T-cell (primary cell): Measurements from ENCODE around the gene ZNF148. TPM values are rescaled to one million over a fixed set of nuclear protein-coding genes. Genes with fewer than 3 reads are reported as not detected.

Experiments
- ATAC-seq, 4 experiments: fragments of 200-7000 bp in 3 of 4; fragments of 150-1000 bp in 1 of 4; cut with Tn5 transposase; replicated peaks in 1 of 4; 1 replicate in 3 of 4; 2 replicates in 1 of 4; pipeline ENCODE4 v1.10.0; 2021; ENCODE audit warnings: moderate library complexity in 3 of 4, mild to moderate bottlenecking in 2 of 4, moderate number of reproducible peaks in 1 of 4
- CTCF ChIA-PET, 2 donors: fragments of 300-600 bp; sonication (Branson Sonifier 250); formaldehyde crosslinking; loops; one replicate each; lab custom pipeline; 2022; ENCODE audit warnings: antibody characterized with exemption in 2 of 2; lab: Charles Lee
- POLR2A ChIA-PET, 2 donors: fragments of 300-600 bp; sonication (Branson Sonifier 250); formaldehyde crosslinking; loops; one replicate each; lab custom pipeline; 2022; ENCODE audit warnings: antibody characterized with exemption in 2 of 2; lab: Charles Lee
- DNase-seq, 35 experiments: peaks; one replicate each; pipeline versions ENCODE4 v3.0.0 to v3.0.0-alpha.2; 2013 to 2023
- H3K27ac ChIP-seq: one replicate; pipeline ENCODE4 v1.5.1; 2013; ENCODE audit warnings: low read length
- H3K27me3 ChIP-seq, 2 experiments: replicated peaks in 1 of 2; 1 replicate in 1 of 2; 2 replicates in 1 of 2; pipeline versions ENCODE4 v1.6.1 to v1.7.0; 2013; ENCODE audit warnings: low read length in 1 of 2, mixed read lengths in 1 of 2; ENCODE audit not compliant: control insufficient read depth in 2 of 2, insufficient read depth in 2 of 2; ENCODE audit errors: extremely low read depth in 1 of 2
- H3K36me3 ChIP-seq, 2 donors: 1 replicate in 1 of 2; 2 replicates in 1 of 2; pipeline versions ENCODE4 v1.6.1 to v1.7.0; 2013; ENCODE audit warnings: low read length in 1 of 2; ENCODE audit not compliant: control insufficient read depth in 2 of 2, insufficient read depth in 1 of 2; ENCODE audit errors: extremely low read depth in 1 of 2
- H3K4me1 ChIP-seq, 2 experiments: 1 replicate in 1 of 2; 2 replicates in 1 of 2; pipeline versions ENCODE4 v1.6.1 to v1.7.0; 2013; ENCODE audit warnings: low read length in 2 of 2, mixed read lengths in 1 of 2; ENCODE audit not compliant: insufficient read depth in 2 of 2, control insufficient read depth in 1 of 2; ENCODE audit errors: extremely low read depth in 1 of 2
- H3K4me3 ChIP-seq, 2 donors: 1 replicate in 1 of 2; 2 replicates in 1 of 2; pipeline versions ENCODE4 v1.5.1 to v1.7.0; 2013; ENCODE audit warnings: mild to moderate bottlenecking in 2 of 2, low read length in 1 of 2, moderate library complexity in 1 of 2; ENCODE audit not compliant: control insufficient read depth in 1 of 2; ENCODE audit errors: extremely low read depth in 1 of 2
- H3K9me3 ChIP-seq: 2 replicates; pipeline ENCODE4 v1.7.0; 2013
- H3K27ac Mint-ChIP-seq, 2 donors: one replicate each; pipeline ENCODE4 v1.8.0; 2020 to 2021; ENCODE audit warnings: mild to moderate bottlenecking in 2 of 2, mixed read lengths in 2 of 2
- H3K27me3 Mint-ChIP-seq, 2 donors: one replicate each; pipeline ENCODE4 v1.8.0; 2021 to 2022; ENCODE audit warnings: mixed read lengths in 2 of 2
- H3K36me3 Mint-ChIP-seq: one replicate; pipeline ENCODE4 v1.8.0; 2021; ENCODE audit warnings: mixed read lengths
- H3K4me1 Mint-ChIP-seq, 3 donors: one replicate each; pipeline ENCODE4 v1.8.0; 2020 to 2022; ENCODE audit warnings: mixed read lengths in 3 of 3, mild to moderate bottlenecking in 1 of 3
- H3K4me3 Mint-ChIP-seq, 3 donors: one replicate each; pipeline ENCODE4 v1.8.0; 2020 to 2022; ENCODE audit warnings: mild to moderate bottlenecking in 3 of 3, mixed read lengths in 3 of 3, moderate library complexity in 3 of 3
- H3K9me3 Mint-ChIP-seq, 3 donors: one replicate each; pipeline ENCODE4 v1.8.0; 2020 to 2022; ENCODE audit warnings: mixed read lengths in 3 of 3
- WGBS: methylation state at CpG from one replicate; pipeline ENCODE4 v1.1.5; 2013; ENCODE audit warnings: missing lambda C conversion rate; ENCODE audit not compliant: insufficient coverage; 5-methylcytosine and 5-hydroxymethylcytosine counted together
- total RNA-seq, 35 experiments: library from RNA in 6 of 35; stranded (reverse) in 6 of 35; fragments of 120-200 nt in 1 of 35; gene quantifications; one replicate each; pipeline versions ENCODE4 v1.2.1 to v1.2.4 and lab custom pipeline; 2013 to 2026

ZNF148 gene
- total RNA-seq, 5 donors from 2014 or later (not counting 1 experiment from before 2014, with no cell fraction given): 46.5 to 50.6 (median 50.4) TPM

- Histone ChIP-seq H3K27ac (no peak overlapping the region), H3K4me3 (no peak overlapping the region), H3K4me1 (no peaks in the 10 kb centered on the region), H3K9me3 (no peaks in the 10 kb centered on the region), H3K36me3 (peaks cover 3 to 6% of the 10 kb centered on the region in 2 donors), H3K27me3 (no peaks in the 10 kb centered on the region)
- WGBS: 91% methylated on average over 1 of the region's 2 CpGs
- Mint-ChIP-seq H3K9me3 (no peaks in the 10 kb centered on the region), H3K27ac (no peak overlapping the region), H3K36me3 (peaks cover 49% of the 10 kb centered on the region), H3K4me1 (peaks cover 0 to 5% (median 2%) of the 10 kb centered on the region in 3 donors), H3K4me3 (no peak overlapping the region), H3K27me3 (no peaks in the 10 kb centered on the region)
- ChIA-PET CTCF (interaction anchor here in 1 of 2 donors (0.5 kb wide), 1 partner anchor 10 kb away, joined by 3 read pairs; no protein-coding TSS in a partner anchor), POLR2A (no interaction called here)
- DNase-seq (no peak), ATAC-seq (no peak)
These were observed 124.2 kb downstream of the ZNF148 start for GRCh38 chr3:125250973-125251372.

- POLR2A ChIA-PET: interaction anchor here (0.6 to 0.7 kb wide), 3 partner anchors 12 to 203 kb away, joined by 3 to 7 read pairs (median 4); no protein-coding TSS in a partner anchor
- no peaks in the 10 kb centered on the region for H3K27me3 Mint-ChIP-seq
- H3K27me3 ChIP-seq: no peaks in the 10 kb centered on the region
These were observed 128.9 kb downstream of the ZNF148 start for GRCh38 chr3:125246237-125246636.

DNA sequence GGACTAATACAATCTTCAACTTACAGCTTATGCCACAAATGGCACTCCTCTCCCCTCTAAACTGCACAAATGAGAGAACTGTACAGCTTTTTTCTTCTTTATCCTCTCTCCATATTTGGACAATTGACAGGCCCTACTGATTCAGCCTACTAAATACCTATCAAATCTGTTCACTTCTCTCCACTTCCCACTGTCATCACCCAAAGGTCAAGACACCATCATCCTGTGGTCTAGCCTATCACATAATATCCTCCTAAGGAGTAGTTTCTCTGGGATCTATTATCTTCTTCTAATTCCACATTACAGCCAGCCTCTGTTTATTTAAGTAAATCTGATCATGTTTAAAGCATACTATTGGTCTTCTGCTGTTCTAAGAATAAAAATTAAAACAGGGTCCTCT, 129.6 kb downstream of the ZNF148 start:
- Mint-ChIP-seq H3K9me3 (no peaks in the 10 kb centered on the region), H3K27me3 (no peaks in the 10 kb centered on the region), H3K36me3 (peaks cover 40% of the 10 kb centered on the region), H3K4me1 (peaks cover 3 to 7% (median 4%) of the 10 kb centered on the region in 3 donors), H3K27ac (peak overlapping the region in 1 of 2 donors; percentile 31), H3K4me3 (no peak overlapping the region)
- POLR2A ChIA-PET: no interaction called here
- Histone ChIP-seq H3K4me1 (no peaks in the 10 kb centered on the region), H3K27me3 (no peaks in the 10 kb centered on the region), H3K27ac (no peak overlapping the region), H3K36me3 (peaks cover 0 to 6% of the 10 kb centered on the region in 2 donors), H3K4me3 (no peak overlapping the region), H3K9me3 (no peaks in the 10 kb centered on the region)
- DNase-seq (no peak), ATAC-seq (no peak)
- CTCF ChIA-PET: no interaction called here

More at GRCh38 chr3:125246237-125246636, 128.9 kb downstream of the ZNF148 start:
- Histone ChIP-seq H3K9me3 (no peaks in the 10 kb centered on the region), H3K36me3 (peaks cover 0 to 6% of the 10 kb centered on the region in 2 donors), H3K4me3 (no peak overlapping the region), H3K27ac (no peak overlapping the region), H3K4me1 (no peaks in the 10 kb centered on the region)
- peaks cover 42% of the 10 kb centered on the region for H3K36me3 Mint-ChIP-seq
- no peak overlapping the region for H3K4me3 Mint-ChIP-seq
- WGBS: no CpG with 5 or more reads among the region's 1 CpG
- CTCF ChIA-PET: no interaction called here
- no peak for ATAC-seq
- no peak overlapping the region for H3K27ac Mint-ChIP-seq
- peaks cover 2 to 7% (median 2%) of the 10 kb centered on the region in 3 donors for H3K4me1 Mint-ChIP-seq
- DNase-seq: no peak
- H3K9me3 Mint-ChIP-seq: no peaks in the 10 kb centered on the region

GRCh38 chr3:125240496-125240895, 134.6 kb downstream of the ZNF148 start:
- no peak overlapping the region for H3K4me3 ChIP-seq
- CTCF ChIA-PET: no interaction called here
- no peak overlapping the region for H3K27ac ChIP-seq
- no peaks in the 10 kb centered on the region for H3K36me3 ChIP-seq
- no peak overlapping the region for H3K4me3 Mint-ChIP-seq
- peaks cover 3 to 11% (median 3%) of the 10 kb centered on the region in 3 donors for H3K4me1 Mint-ChIP-seq
- ATAC-seq: no peak
- peaks cover 48% of the 10 kb centered on the region for H3K36me3 Mint-ChIP-seq
- no peaks in the 10 kb centered on the region for H3K9me3 ChIP-seq
- POLR2A ChIA-PET: interaction anchor here (0.5 to 0.7 kb wide), 2 partner anchors 7 to 204 kb away, joined by 3 to 4 read pairs; no protein-coding TSS in a partner anchor
- H3K27me3 Mint-ChIP-seq: no peaks in the 10 kb centered on the region
- no peaks in the 10 kb centered on the region for H3K9me3 Mint-ChIP-seq
- no peak overlapping the region for H3K27ac Mint-ChIP-seq
- no peak for DNase-seq
- 67% methylated on average over 2 of the region's 4 CpGs for WGBS
- no peaks in the 10 kb centered on the region for H3K27me3 ChIP-seq
- H3K4me1 ChIP-seq: no peaks in the 10 kb centered on the region

- Histone ChIP-seq H3K9me3 (no peaks in the 10 kb centered on the region), H3K36me3 (no peaks in the 10 kb centered on the region), H3K27me3 (no peaks in the 10 kb centered on the region), H3K27ac (no peak overlapping the region), H3K4me3 (no peak overlapping the region), H3K4me1 (no peaks in the 10 kb centered on the region)
- Mint-ChIP-seq H3K9me3 (no peaks in the 10 kb centered on the region), H3K27me3 (no peaks in the 10 kb centered on the region), H3K36me3 (peaks cover 53% of the 10 kb centered on the region), H3K4me3 (no peak overlapping the region), H3K27ac (no peak overlapping the region), H3K4me1 (peaks cover 3 to 8% (median 3%) of the 10 kb centered on the region in 3 donors)
- ChIA-PET POLR2A (no interaction called here), CTCF (no interaction called here)
- WGBS: no CpG with 5 or more reads among the region's 3 CpGs
- ATAC-seq: no peak
- no peak for DNase-seq
These were observed 135.9 kb downstream of the ZNF148 start for GRCh38 chr3:125239266-125239665.

DNA sequence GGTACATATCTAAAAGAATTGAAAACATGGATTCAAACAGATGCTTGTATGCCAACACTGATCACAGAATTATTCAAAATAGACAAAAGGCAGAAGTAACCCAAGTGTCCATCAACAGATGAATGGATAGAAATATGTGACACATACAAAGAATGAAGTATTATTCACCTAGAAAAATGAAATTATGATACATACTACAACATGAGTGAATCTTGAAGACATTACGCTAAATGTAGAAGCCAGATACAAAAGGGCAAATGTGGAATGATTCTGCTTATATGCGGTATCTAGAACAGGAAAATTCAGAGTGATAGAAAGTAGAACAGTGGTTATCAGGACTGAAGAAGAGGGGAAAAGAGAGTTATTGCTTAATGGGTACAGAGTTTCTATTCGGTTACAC, 136.4 kb downstream of the ZNF148 start:
- DNase-seq (no peak), ATAC-seq (no peak)
- Histone ChIP-seq H3K4me3 (no peak overlapping the region), H3K36me3 (peaks cover 0 to 2% of the 10 kb centered on the region in 2 donors), H3K9me3 (no peaks in the 10 kb centered on the region), H3K27ac (no peak overlapping the region), H3K27me3 (no peaks in the 10 kb centered on the region), H3K4me1 (no peaks in the 10 kb centered on the region)
- no peak overlapping the region for H3K4me3 Mint-ChIP-seq
- H3K27me3 Mint-ChIP-seq: no peaks in the 10 kb centered on the region
- WGBS: no CpG with 5 or more reads among the region's 3 CpGs
- CTCF ChIA-PET: no interaction called here
- H3K27ac Mint-ChIP-seq: no peak overlapping the region
- H3K4me1 Mint-ChIP-seq: peaks cover 3 to 8% (median 3%) of the 10 kb centered on the region in 3 donors
- POLR2A ChIA-PET: no interaction called here
- no peaks in the 10 kb centered on the region for H3K9me3 Mint-ChIP-seq
- H3K36me3 Mint-ChIP-seq: peaks cover 54% of the 10 kb centered on the region
